Neuronal stem cell (in vitro differentiated cells): ENCODE results near the gene PARD3.

Source experiments
- DNase-seq: peaks from one replicate; pipeline ENCODE4 v3.0.0-alpha.2; 2013; ENCODE audit warnings: low spot score
- H2AFZ ChIP-seq: one replicate; pipeline ENCODE4 v1.6.1; 2013; ENCODE audit warnings: mild to moderate bottlenecking, low read length, inconsistent platforms
- H2AK5ac ChIP-seq: 2 replicates; pipeline ENCODE4 v1.6.1; 2013; ENCODE audit warnings: low read depth, mild to moderate bottlenecking, inconsistent platforms, low read length, moderate library complexity, mixed read lengths
- H2BK120ac ChIP-seq: 2 replicates; pipeline ENCODE4 v1.6.1; 2013; ENCODE audit warnings: low read depth, mild to moderate bottlenecking, inconsistent platforms, low read length, moderate library complexity, mixed read lengths
- H2BK12ac ChIP-seq: one replicate; pipeline ENCODE4 v1.6.1; 2013; ENCODE audit warnings: low read length, inconsistent platforms
- H2BK15ac ChIP-seq: 2 replicates; pipeline ENCODE4 v1.6.1; 2013; ENCODE audit warnings: mild to moderate bottlenecking, low read length, inconsistent platforms, mixed read lengths
- H2BK5ac ChIP-seq: one replicate; pipeline ENCODE4 v1.6.1; 2013; ENCODE audit warnings: inconsistent platforms, mild to moderate bottlenecking, low read length, moderate library complexity
- H3K14ac ChIP-seq: one replicate; pipeline ENCODE4 v1.6.1; 2013; ENCODE audit warnings: low read length, inconsistent platforms
- H3K18ac ChIP-seq: 2 replicates; pipeline ENCODE4 v1.6.1; 2013; ENCODE audit warnings: low read length, inconsistent platforms
- H3K23ac ChIP-seq: 2 replicates; pipeline ENCODE4 v1.6.1; 2013; ENCODE audit warnings: low read depth, mild to moderate bottlenecking, mixed read lengths, low read length, inconsistent platforms; ENCODE audit not compliant: poor library complexity
- H3K27ac ChIP-seq: replicated peaks from 3 replicates; pipeline ENCODE4 v1.5.1; 2013; ENCODE audit warnings: low read length, inconsistent platforms
- H3K27me3 ChIP-seq, 3 experiments: 2 replicates each; pipeline ENCODE4 v1.6.1; 2013; ENCODE audit warnings: low read length in 3 of 3, mild to moderate bottlenecking in 2 of 3, inconsistent platforms in 1 of 3, low read depth in 1 of 3, mixed read lengths in 1 of 3, moderate library complexity in 1 of 3; ENCODE audit not compliant: control insufficient read depth in 3 of 3, insufficient read depth in 3 of 3
- H3K36me3 ChIP-seq, 2 donors: replicated peaks in 1 of 2; 2 replicates each; pipeline ENCODE4 v1.6.1; 2013; ENCODE audit warnings: low read length in 2 of 2; ENCODE audit not compliant: control insufficient read depth in 2 of 2, insufficient read depth in 2 of 2
- H3K4ac ChIP-seq: 2 replicates; pipeline ENCODE4 v1.6.1; 2013; ENCODE audit warnings: inconsistent platforms, mild to moderate bottlenecking, low read length, moderate library complexity
- H3K4me1 ChIP-seq, 2 donors: 1 replicate in 1 of 2; 2 replicates in 1 of 2; pipeline ENCODE4 v1.6.1; 2013; ENCODE audit warnings: low read length in 2 of 2, low read depth in 1 of 2; ENCODE audit not compliant: control insufficient read depth in 2 of 2, insufficient read depth in 1 of 2
- H3K4me2 ChIP-seq: one replicate; pipeline ENCODE4 v1.6.1; 2013; ENCODE audit warnings: mild to moderate bottlenecking, low read length, inconsistent platforms; ENCODE audit not compliant: insufficient read depth, poor library complexity, severe bottlenecking
- H3K4me3 ChIP-seq, 2 donors: 2 replicates each; pipeline ENCODE4 v1.5.1; 2013; ENCODE audit warnings: low read length in 2 of 2, mild to moderate bottlenecking in 2 of 2, inconsistent platforms in 1 of 2, moderate library complexity in 1 of 2
- H3K79me1 ChIP-seq: one replicate; pipeline ENCODE4 v1.6.1; 2013; ENCODE audit warnings: low read depth, mild to moderate bottlenecking, inconsistent platforms, low read length, moderate library complexity
- H3K9ac ChIP-seq: one replicate; pipeline ENCODE4 v1.6.1; 2013; ENCODE audit warnings: mild to moderate bottlenecking, low read depth, low read length, inconsistent platforms; ENCODE audit not compliant: poor library complexity
- H3K9me3 ChIP-seq, 2 donors: replicated peaks in 1 of 2; 2 replicates each; pipeline versions ENCODE3 to v1.6.1; 2013; ENCODE audit warnings: low read length in 2 of 2, mild to moderate bottlenecking in 2 of 2, inconsistent platforms in 1 of 2, low read depth in 1 of 2, mixed read lengths in 1 of 2, moderate library complexity in 1 of 2; ENCODE audit not compliant: control insufficient read depth in 2 of 2, insufficient read depth in 1 of 2
- H4K8ac ChIP-seq: one replicate; pipeline ENCODE4 v1.6.1; 2013; ENCODE audit warnings: low read depth, mild to moderate bottlenecking, inconsistent platforms, low read length, moderate library complexity
- H4K91ac ChIP-seq: one replicate; pipeline ENCODE4 v1.6.1; 2013; ENCODE audit warnings: low read length, low read depth, mild to moderate bottlenecking, inconsistent platforms; ENCODE audit not compliant: poor library complexity
- WGBS, 2 donors: extraction: QIAGEN DNeasy Blood & Tissue Kit; methylation state at CpG; one replicate each; pipeline ENCODE4 v1.1.7; 2013; ENCODE audit warnings: missing lambda C conversion rate in 2 of 2, mixed read lengths in 1 of 2; ENCODE audit not compliant: insufficient read length in 2 of 2, insufficient replicate concordance in 1 of 2; ENCODE audit errors: extremely low coverage in 2 of 2; 5-methylcytosine and 5-hydroxymethylcytosine counted together

Gene PARD3

DNA sequence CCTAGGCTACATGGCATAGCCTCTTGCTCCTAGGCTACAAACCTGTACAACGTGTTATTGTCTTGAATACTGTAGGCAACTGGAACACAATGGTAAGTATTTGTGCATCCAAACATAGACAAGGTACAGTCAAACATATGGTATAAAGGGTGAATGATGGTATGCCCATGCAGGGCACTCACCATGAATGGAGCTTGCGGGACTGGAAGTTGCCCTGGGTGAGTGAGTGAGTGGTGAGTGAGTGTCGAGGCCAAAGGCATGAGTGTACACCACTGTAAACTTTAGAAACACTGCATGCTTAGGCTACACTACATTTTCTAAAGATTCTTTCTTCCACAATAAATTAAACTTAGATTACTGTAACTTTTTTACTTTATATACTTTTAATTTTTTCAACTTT, 165.7 kb downstream of the PARD3 start:
- H3K4me1 ChIP-seq: peaks cover 15 to 27% of the 10 kb centered on the region in 2 donors
- H3K27me3 ChIP-seq: no peaks in the 10 kb centered on the region
- H3K23ac ChIP-seq: no peak overlapping the region
- WGBS, 2 donors: no CpG with 5 or more reads among the region's 3 CpGs
- H3K4me2 ChIP-seq: no peak overlapping the region
- H2AFZ ChIP-seq: no peak overlapping the region
- H3K9me3 ChIP-seq: no peaks in the 10 kb centered on the region
- H2BK15ac ChIP-seq: no peak overlapping the region
- no peak overlapping the region for H2AK5ac ChIP-seq
- H3K9ac ChIP-seq: no peak overlapping the region
- H3K4me3 ChIP-seq: no peak overlapping the region
- H2BK120ac ChIP-seq: no peak overlapping the region
- DNase-seq: no peak
- peak overlapping the region; percentile 76 for H3K18ac ChIP-seq
- H2BK12ac ChIP-seq: no peak overlapping the region
- no peaks in the 10 kb centered on the region for H3K36me3 ChIP-seq
- H4K91ac ChIP-seq: no peak overlapping the region
- H2BK5ac ChIP-seq: no peak overlapping the region
- no peak overlapping the region for H4K8ac ChIP-seq
- no peak overlapping the region for H3K27ac ChIP-seq
- H3K14ac ChIP-seq: no peak overlapping the region
- no peak overlapping the region for H3K4ac ChIP-seq
- peaks cover 5% of the 10 kb centered on the region for H3K79me1 ChIP-seq

- no peak overlapping the region for H3K4ac ChIP-seq
- no peak overlapping the region for H2AFZ ChIP-seq
- H3K79me1 ChIP-seq: peaks cover 5% of the 10 kb centered on the region
- H4K91ac ChIP-seq: no peak overlapping the region
- no peaks in the 10 kb centered on the region for H3K9me3 ChIP-seq
- H3K23ac ChIP-seq: no peak overlapping the region
- no peak overlapping the region for H3K18ac ChIP-seq
- no peaks in the 10 kb centered on the region for H3K36me3 ChIP-seq
- H3K27ac ChIP-seq: no peak overlapping the region
- H3K4me2 ChIP-seq: no peak overlapping the region
- H2AK5ac ChIP-seq: no peak overlapping the region
- no peak overlapping the region for H3K14ac ChIP-seq
- no peak overlapping the region for H2BK120ac ChIP-seq
- no peak overlapping the region for H3K9ac ChIP-seq
- H3K27me3 ChIP-seq: no peaks in the 10 kb centered on the region
- no peak overlapping the region for H3K4me3 ChIP-seq
- no peak overlapping the region for H2BK12ac ChIP-seq
- WGBS, 2 donors: no CpG with 5 or more reads among the region's 5 CpGs
- DNase-seq: no peak
- no peak overlapping the region for H4K8ac ChIP-seq
- peaks cover 15 to 27% of the 10 kb centered on the region in 2 donors for H3K4me1 ChIP-seq
- no peak overlapping the region for H2BK15ac ChIP-seq
- H2BK5ac ChIP-seq: no peak overlapping the region
Measured at GRCh38 chr10:34648919-34649318, 166.2 kb downstream of the PARD3 start.

DNA sequence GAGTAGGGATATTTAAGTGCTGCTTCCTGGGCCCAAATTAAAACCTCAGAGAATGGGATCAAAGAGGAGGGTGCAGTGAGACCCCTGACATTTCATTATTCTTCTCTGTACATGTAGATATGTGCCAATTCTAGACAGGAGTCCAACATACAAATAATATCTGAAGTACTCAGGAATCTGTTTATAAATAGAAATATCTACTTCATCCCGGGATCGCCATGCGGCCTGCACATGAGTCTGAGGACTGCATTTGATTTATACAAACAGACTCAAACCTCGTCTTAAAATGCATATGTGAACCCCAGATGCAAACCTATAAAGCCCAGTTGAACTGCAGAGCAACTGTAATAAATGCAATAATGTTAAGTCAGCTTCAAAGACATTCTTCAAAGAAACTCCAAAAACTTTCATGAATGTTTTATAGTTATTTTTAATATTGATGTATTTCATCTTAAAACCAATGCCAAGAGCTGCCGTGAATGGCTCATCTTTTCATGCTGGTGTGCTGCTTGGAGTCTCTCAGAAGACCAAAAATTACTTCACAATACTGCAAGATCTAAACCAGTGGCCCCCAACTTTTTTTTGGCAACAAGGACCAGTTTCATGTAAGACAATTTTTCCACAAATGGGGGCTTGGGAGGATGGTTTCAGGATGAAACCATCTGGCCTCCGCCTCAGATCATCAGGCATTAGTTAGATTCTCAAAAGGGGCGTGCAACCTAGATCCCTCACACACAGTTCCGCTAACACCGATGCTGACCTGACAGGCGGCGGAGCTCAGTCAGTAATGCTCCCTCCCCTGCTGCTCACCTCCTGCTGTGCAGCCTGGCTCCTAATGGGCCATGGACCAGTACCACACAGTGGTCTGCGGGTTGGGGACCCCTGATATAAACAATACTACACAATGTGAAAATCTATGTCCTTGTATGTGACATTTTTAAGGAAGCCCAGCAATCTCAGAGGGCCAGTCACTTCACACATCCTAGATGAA, 166.9 kb downstream of the PARD3 start:
- no CpG with 5 or more reads among the region's 12 CpGs for WGBS, 2 donors
- no peak overlapping the region for H3K9ac ChIP-seq
- peaks cover 15 to 25% of the 10 kb centered on the region in 2 donors for H3K4me1 ChIP-seq
- H3K23ac ChIP-seq: no peak overlapping the region
- H2AFZ ChIP-seq: no peak overlapping the region
- no peak overlapping the region for H3K4me2 ChIP-seq
- no peak overlapping the region for H2BK5ac ChIP-seq
- H3K27me3 ChIP-seq: no peaks in the 10 kb centered on the region
- peaks cover 5% of the 10 kb centered on the region for H3K79me1 ChIP-seq
- no peak overlapping the region for H3K4me3 ChIP-seq
- H3K18ac ChIP-seq: peak overlapping the region; percentile 11
- H2BK120ac ChIP-seq: no peak overlapping the region
- no peak overlapping the region for H3K27ac ChIP-seq
- H4K8ac ChIP-seq: no peak overlapping the region
- H3K36me3 ChIP-seq: no peaks in the 10 kb centered on the region
- H4K91ac ChIP-seq: no peak overlapping the region
- no peak overlapping the region for H2AK5ac ChIP-seq
- H2BK12ac ChIP-seq: no peak overlapping the region
- DNase-seq: no peak
- no peak overlapping the region for H3K14ac ChIP-seq
- H3K9me3 ChIP-seq: no peaks in the 10 kb centered on the region
- H2BK15ac ChIP-seq: no peak overlapping the region
- H3K4ac ChIP-seq: no peak overlapping the region

- Histone ChIP-seq H3K4ac (no peak overlapping the region), H2BK5ac (no peak overlapping the region), H3K4me2 (no peak overlapping the region), H2BK120ac (no peak overlapping the region), H4K91ac (no peak overlapping the region), H2BK15ac (no peak overlapping the region), H3K18ac (no peak overlapping the region), H4K8ac (no peak overlapping the region), H3K4me1 (peaks cover 12 to 17% of the 10 kb centered on the region in 2 donors), H2BK12ac (no peak overlapping the region), H3K27me3 (no peaks in the 10 kb centered on the region), H3K4me3 (no peak overlapping the region), H3K36me3 (no peaks in the 10 kb centered on the region), H3K79me1 (peaks cover 7% of the 10 kb centered on the region), H3K9me3 (no peaks in the 10 kb centered on the region), H2AK5ac (no peak overlapping the region), H3K27ac (no peak overlapping the region), H3K23ac (no peak overlapping the region), H2AFZ (no peak overlapping the region), H3K9ac (no peak overlapping the region), H3K14ac (no peak overlapping the region)
- no CpG with 5 or more reads among the region's 7 CpGs for WGBS, 2 donors
- DNase-seq: no peak
Measured at GRCh38 chr10:34647160-34647559, 167.9 kb downstream of the PARD3 start.
